NCI-H748 treated with DMSO at 0.1 percent for 48 hours (cell line): ENCODE measurements around the gene TMEM132C.
A peak's percentile ranks its signal among the peaks of the same experiment; 100 is the strongest.

Source experiments
- DNase-seq: peaks from one replicate; lab custom pipeline; 2025; lab: John Stamatoyannopoulos, UW

TMEM132C gene

DNA sequence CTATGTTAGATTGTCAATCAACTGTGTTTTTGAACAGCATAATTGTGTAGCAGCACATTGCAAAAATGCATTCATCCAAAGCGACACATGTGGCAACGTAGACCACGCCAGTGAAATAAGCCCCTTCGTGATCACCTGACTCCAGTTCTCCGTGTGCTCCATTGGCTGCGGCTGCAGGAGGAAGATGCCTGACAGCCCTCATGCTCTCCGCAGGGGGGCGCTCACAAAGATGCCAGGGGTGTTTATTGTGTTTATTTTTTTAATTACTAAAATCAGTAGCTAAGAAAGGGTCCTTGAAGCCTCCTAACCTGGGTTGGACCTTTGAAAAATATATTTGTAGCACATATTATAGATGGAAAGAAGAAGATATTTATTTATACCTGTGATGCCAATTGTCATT, 440.5 kb downstream of the TMEM132C start:
- no peak for DNase-seq

DNA sequence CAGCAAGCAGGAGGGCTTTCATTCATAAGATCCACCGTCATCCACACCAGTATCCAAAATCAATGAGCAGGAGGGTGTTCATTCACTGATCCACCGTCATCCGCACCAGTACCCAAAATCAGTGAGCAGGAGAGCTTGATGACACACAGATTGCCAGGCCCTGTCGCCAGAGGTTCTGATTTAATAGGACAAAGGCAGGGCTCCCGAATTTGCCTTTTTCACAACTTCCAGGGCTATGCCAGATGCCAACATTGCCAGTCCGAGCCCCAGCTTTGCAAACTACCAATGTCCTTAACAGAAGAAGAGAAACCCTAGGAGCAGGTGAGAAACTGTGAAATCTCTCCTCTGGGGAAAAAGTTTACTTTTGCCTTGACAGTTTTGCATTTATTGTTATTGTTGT, 441.8 kb downstream of the TMEM132C start:
- DNase-seq: no peak

DNA sequence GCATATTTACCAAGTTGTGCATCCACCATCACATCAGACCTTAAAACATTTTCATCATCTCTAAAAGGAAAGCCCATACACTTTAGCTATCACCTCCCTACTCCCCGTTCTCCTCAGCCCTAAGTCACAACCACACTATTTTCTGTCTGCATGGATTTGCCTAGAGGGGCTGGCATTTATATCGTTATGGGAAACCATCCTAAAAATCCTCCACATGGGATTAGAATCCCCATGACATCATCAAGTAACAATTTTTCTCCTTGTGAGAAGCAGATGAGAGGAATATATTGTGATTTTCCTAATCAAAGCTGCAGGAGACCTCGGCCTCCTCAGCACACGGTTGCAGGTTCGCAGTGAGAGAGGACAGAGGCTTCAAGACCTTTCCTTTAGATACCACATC, 442.7 kb downstream of the TMEM132C start:
- DNase-seq: no peak

DNA sequence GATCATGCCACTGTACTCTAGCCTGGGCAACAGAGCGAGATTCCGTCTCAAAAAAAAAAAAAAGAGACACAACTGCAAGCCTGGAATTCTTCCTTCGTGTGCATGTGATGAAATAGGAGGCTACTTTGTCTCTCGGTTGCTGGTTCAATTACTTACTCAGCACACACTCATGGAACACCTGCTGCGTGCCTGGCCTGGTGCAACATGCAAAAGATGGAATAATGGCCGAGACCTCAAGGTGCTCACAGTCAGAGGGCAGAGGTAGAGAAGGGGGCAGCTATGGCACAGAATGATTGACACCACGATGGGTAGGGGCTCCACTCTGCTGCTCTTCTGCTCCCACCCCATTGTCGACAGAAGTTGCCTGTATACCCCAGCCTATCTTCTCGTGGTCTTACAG, 444.5 kb downstream of the TMEM132C start:
- DNase-seq: no peak

DNA sequence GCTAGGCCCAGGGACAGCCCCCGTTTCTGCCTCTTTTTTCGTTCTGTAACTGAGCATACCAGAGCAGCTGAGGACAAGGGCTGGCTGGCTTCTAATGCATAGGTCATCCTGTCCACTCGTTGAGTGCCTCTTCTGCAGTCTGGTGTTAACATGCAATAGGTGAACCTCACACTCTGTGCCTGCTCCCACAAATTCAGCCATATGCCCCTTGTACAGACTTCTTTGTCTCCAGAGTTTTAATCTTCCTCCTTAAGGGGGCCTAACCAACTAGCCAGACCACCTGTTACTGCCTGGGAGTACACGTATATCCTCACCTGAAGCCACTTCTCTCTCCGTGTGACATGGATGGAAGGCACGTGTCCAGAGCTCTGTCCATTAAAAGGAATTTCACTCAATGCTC, 445.7 kb downstream of the TMEM132C start:
- DNase-seq: no peak

GRCh38 chr12:128715485-128715884, 448.5 kb downstream of the TMEM132C start:
- no peak for DNase-seq

DNA sequence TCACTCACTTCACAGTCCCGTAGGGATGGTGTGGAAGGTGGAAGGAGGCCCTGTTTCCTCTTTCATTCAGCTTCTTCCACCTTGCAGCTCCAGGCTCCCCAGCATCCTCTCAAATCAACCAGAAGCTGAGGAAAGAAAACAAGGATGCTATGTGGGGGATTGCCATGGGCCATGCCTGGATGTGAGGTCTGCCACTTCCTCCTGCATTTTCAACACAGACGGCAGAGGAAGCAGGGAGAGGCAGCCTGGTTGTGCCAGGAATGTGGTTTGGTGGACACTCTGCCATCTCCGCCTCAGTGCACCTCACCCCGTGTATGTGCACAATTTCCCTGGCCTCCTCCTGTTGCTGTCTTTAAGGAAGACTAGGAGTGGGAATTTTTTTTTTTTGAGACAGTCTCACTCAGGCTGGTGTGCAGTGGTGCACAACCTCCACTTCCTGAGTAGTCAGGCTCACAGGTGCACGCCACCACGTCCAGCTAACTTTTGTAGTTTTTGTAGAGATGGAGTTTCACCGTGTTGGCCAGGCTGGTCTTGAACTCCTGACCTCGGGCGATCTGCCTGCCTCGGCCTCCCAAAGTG, 457.6 kb downstream of the TMEM132C start:
- no peak for DNase-seq

DNA sequence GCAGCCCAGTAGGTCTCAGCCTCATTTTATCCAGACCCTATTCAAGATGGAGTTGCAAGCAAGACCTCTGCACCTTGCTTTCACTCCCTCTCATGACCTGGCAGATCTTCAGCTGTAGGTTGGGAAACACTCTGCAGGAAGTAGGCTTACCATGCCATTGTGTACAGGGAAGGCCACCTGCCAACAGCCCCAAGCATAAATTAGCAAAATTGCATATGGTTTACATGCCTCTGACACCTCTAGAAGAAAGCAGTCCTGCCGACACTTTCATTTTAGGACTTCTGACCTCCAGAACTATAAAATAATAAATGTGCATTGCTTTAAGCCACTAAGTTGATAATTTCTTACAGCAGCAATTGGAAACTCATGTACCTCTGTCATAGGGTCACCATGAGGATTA, 459.9 kb downstream of the TMEM132C start:
- DNase-seq: no peak

DNA sequence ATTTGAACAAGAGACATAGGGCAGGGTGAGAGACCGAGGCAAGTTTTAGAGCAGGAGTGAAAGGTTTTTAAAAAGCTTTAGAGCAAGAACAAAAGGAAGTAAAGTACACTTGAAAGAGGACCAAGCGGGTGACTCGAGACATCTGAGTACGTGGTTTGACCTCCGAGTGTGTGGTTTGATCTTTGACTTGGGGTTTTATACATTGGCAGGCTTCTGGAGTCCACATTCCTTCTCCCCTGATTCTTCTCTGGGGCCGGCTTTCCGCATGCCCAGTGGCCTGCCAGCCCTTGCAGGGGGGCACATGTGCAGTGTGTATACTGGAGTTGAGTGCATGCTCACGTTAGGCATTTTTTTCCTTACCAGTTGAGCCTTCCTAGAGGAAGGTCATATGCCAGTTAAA, 460.5 kb downstream of the TMEM132C start:
- no peak for DNase-seq

DNA sequence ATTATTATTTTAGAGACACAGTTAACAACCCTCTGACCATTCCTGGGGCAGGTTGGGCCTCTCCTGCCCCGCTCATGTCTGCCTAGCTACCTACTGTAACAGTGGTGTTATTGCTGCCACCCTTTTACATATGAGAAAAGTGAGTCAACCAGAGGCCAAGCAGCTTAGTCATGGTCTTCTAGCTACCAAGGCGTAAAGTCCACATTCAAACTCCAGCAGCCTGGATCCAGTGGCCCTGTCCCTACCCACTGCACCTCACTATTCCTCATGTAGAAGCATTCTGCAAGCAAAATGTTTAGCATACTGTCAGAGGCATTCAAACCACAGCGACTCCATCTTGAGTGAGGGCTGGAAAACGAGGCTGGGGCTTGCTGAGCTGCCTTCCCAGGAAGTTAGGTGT, 461.0 kb downstream of the TMEM132C start:
- no peak for DNase-seq

DNA sequence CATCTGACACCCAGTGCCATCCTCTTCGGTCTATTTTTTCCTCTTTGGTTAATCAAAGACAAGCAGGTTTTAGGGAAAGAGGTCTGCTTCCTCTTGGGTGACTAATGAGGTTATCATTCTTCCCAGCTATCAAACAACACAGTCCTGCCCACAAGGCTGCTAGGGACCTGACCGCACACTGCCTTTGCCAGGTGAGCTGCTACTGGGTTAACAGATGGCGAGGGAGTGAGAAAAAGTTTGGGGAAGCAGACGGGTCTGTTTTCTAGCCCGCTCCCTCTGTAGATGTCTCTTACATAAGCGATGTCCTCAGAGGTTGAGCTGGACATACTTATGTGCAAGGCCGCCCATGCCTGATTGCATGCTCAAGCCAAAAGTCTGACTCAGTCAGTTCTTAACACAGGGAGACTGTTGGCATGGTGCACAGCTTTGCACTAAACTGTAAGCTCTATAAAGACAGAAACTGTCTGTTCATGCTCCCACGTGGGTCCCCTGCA, 462.7 kb downstream of the TMEM132C start:
- no peak for DNase-seq

- no peak for DNase-seq
These were observed 467.4 kb downstream of the TMEM132C start for GRCh38 chr12:128734371-128734770.

DNA sequence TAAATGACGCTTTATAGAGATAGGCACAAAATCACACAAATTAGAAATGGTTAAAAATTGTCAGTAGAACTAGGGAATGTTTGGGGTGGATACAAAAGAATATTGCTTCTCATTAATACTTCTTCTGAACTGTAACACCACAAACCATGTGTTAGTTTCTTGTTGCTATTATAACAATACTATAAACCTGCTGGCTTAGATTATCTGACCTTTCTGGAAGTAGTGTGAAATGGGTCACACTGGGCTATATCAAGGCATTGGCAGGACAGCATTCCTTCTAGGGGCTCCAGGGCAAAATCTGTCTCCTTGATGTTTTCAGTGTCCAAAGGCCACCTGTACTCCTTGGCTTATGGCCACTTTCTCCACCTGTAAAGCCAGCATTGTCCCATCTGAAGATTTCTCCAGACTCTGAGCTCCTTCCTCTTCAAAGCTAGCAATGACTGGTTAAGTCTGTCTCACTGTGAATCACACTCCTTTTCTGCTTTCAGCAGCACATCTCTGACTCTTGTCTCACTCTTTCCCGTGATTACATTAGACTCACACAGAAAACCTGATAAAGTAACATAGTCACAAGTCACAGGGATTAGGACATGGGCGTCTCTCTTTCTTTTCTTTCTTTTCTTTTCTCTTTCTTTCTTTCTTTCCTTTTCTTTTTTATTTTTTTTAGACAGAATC, 470.5 kb downstream of the TMEM132C start:
- DNase-seq: no peak

DNA sequence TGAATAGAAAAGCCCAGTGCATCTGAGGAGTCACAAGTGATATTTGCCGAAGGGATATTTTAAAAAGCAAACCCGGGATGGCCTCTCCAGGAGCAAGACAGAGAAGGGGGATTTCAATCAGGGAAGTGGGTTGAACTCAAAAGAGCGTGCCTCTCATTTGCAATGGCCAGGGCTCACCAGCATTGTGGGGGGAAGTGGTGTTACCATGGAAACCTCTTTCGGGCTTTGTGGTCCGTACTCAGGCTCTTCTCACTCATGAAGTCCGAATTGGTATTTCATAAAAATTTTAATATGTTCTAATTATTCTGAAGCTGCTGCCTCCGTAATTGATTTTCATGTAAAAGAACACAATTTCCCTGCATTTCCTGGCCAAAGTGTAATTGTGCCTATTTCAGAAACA, 476.9 kb downstream of the TMEM132C start:
- no peak for DNase-seq

DNA sequence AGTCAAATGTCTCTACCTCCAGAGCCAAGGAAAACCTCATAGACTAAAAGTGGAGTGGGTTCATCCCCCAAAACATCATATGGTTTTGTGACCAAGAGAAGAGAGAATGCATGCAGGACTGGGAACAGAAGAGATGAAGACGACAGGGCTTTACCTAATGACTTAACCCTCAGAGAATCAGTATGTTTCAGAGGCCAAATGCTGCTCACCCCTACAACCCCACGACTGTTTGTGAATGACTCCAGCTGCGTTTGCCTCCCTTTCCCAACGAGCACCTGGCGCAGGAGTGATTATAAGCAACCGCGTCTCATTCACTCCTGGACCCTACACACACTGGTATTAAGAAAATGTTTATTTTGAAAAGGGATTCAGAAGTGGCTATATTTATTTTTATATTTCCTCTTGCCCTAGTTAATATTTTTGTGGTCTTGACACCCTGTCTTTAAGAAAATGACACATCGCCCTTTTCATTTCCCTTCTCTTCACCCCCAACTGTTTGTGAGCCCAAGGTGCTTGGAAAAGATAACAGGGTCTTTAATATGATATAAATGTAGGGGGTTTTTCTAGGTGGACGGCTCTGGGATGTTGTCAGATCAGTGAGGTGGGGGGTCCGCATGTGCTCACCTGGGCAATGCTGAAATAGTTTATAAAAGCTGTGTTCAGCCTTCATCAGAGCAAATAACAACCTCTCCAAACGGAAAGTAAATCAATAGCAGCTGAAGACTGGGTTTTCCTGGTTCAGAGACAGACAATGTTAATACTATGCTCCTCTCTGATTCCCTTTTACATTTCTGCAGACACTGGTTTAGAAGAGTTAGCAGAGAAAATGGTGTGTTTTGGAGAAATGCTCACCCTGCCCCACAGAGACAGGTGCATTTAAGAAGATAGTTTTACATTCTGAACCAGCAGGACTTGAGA, 479.1 kb downstream of the TMEM132C start:
- peak; percentile 35 for DNase-seq

DNA sequence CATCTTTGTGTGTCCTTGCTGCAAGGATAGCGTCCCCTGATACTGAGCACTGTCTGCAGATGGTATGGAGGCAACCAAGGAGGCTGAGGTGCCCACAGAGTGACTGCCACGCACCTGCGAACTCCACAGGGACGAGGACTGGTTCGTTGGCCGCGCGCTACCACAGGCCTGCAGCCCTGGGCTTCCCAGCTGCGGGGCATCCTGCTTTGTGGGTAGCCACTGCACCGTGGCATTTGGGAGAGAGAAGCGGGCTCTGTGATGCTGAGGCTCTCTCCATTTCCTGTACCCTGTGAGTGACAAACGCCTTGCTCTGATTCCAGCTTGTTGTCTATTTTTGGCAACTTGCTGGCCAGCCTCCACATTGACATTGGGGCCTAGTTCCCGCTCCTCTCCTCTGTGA, 480.5 kb downstream of the TMEM132C start:
- no peak for DNase-seq

DNA sequence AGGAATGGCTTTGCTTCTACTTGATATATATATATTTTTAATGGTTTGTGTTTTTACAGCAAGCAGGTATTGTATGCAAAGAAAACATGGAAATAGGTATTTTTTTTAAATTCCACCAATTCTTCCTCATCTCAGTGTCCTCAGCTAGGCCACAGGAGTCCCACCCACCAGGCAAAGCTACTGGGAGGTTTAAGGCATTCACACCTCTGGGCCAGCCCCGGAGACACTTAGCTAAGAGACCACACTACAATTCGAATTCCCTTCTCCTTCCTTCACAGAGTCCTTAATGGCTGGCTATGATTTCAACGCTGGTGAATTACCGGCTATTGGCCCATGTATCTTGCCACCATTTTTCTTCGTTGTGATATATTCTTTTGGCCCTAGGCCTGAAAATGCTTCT, 485.4 kb downstream of the TMEM132C start:
- DNase-seq: no peak

DNA sequence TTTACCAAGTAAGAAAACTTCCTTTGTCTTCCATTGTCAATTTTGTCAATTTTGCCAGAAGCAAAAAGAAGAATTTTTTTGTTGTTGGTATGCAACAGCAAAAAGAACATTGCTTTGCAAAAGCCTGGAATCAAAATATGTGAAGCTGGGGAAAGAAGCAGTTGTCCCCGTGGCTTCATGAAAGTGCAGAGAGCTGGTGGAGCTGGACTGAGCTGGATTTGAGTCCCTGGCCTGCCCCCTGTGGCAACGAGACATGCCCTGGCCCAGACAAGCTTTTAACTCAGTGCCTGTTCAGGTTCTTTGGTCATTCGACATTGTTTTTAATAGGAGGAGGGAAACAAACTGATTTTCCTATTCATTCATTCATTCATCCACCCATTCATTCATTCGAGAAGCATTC, 486.5 kb downstream of the TMEM132C start:
- DNase-seq: no peak

DNA sequence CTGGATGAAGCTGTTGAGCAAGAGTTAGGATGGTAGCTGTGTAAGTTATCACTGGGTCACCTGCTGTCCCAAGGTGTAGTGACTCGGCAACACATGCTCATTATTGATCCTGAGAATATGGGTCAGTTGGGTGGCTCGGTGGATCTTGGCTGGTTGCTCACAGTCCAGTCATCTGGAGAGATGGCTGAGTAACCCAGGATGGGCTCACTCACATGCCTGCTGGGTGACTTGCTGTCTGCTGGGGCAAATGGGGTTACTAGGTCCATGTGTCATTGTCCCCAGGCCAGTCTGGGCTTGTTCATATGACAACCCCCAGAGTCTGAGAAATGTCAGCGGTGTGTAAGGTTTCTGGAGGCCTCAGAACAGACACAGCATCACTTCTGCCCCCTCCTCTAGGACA, 487.3 kb downstream of the TMEM132C start:
- no peak for DNase-seq

DNA sequence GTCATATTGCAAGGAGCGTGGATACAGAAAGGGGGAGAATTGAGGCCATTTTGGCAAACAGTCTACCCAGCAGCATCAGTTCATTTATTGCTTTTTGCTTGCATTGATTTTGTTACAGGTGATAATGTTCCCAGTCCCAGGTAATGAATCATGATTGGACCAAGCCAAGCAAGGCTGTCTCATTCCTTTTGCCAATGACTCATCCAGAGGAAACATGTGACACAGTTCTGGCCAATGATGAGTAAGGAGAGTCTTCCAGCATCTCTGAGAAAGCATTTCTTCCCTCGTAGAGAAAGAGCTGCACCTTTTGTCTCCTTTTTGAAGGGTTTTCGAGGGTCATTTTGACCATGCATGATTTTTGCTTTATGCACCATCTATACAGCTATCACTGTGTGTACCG, 488.6 kb downstream of the TMEM132C start:
- no peak for DNase-seq
